ENCODE results near the gene SIRT1. TPM values are rescaled to one million over a fixed set of nuclear protein-coding genes. Genes with fewer than 3 reads are reported as not detected.

Gene SIRT1
- total RNA-seq, 1 donor from 2014 or later = 23.4 TPM

- no peak for DNase-seq
- H3K9me3 ChIP-seq = no peaks in the 10 kb centered on the region
- no peaks in the 10 kb centered on the region for H3K27me3 ChIP-seq
- ATAC-seq = no peak
- no peaks in the 10 kb centered on the region for H3K4me1 ChIP-seq
- H3K27ac ChIP-seq = no peak overlapping the region
- intact Hi-C loops (cut with DNase I) = no loop called here
- no peaks in the 10 kb centered on the region for H3K36me3 ChIP-seq
- no peak overlapping the region for H3K4me3 ChIP-seq
- TF ChIP-seq CTCF (IDR thresholded peaks at IDR 0.05) = no peak
Measured at GRCh38 chr10:67839951-67840350, 44.5 kb upstream of the SIRT1 start.

- ATAC-seq = no peak
Measured at GRCh38 chr10:67841737-67842136, 42.7 kb upstream of the SIRT1 start.

GRCh38 chr10:67843284-67843683 is 41.2 kb upstream of the SIRT1 start:
- DNase-seq (no peak), ATAC-seq (no peak)
- H3K4me1 ChIP-seq = no peaks in the 10 kb centered on the region
- no peaks in the 10 kb centered on the region for H3K36me3 ChIP-seq
- H3K27me3 ChIP-seq = no peaks in the 10 kb centered on the region
- intact Hi-C loops (cut with DNase I) = no loop called here
- no peaks in the 10 kb centered on the region for H3K9me3 ChIP-seq
- no peak overlapping the region for H3K27ac ChIP-seq
- H3K4me3 ChIP-seq = no peak overlapping the region
- no peak for TF ChIP-seq CTCF (IDR thresholded peaks at IDR 0.05)

More at GRCh38 chr10:67841737-67842136, 42.7 kb upstream of the SIRT1 start:
- Histone ChIP-seq H3K27ac (no peak overlapping the region), H3K36me3 (no peaks in the 10 kb centered on the region), H3K27me3 (no peaks in the 10 kb centered on the region), H3K4me3 (no peak overlapping the region), H3K4me1 (no peaks in the 10 kb centered on the region), H3K9me3 (no peaks in the 10 kb centered on the region)
- TF ChIP-seq CTCF (IDR thresholded peaks at IDR 0.05) = no peak
- DNase-seq = no peak
- intact Hi-C loops (cut with DNase I) = no loop called here

- TF ChIP-seq CTCF (IDR thresholded peaks at IDR 0.05) = no peak
- peaks cover 6% of the 10 kb centered on the region for H3K4me1 ChIP-seq
- peak overlapping the region; percentile 54 for H3K4me3 ChIP-seq
- H3K27ac ChIP-seq = peak overlapping the region; percentile 82
- no peaks in the 10 kb centered on the region for H3K36me3 ChIP-seq
- peak; percentile 100 for ATAC-seq
- H3K9me3 ChIP-seq = no peaks in the 10 kb centered on the region
- intact Hi-C loops (cut with DNase I) = no loop called here
- H3K27me3 ChIP-seq = no peaks in the 10 kb centered on the region
- DNase-seq = peak; percentile 97
Measured at GRCh38 chr10:67849331-67850011, 35.0 kb upstream of the SIRT1 start.

- no peak for TF ChIP-seq CTCF (IDR thresholded peaks at IDR 0.05)
- H3K27me3 ChIP-seq = no peaks in the 10 kb centered on the region
- no peaks in the 10 kb centered on the region for H3K9me3 ChIP-seq
- no peak overlapping the region for H3K4me3 ChIP-seq
- peaks cover 6% of the 10 kb centered on the region for H3K4me1 ChIP-seq
- ATAC-seq (no peak), DNase-seq (no peak)
- H3K36me3 ChIP-seq = no peaks in the 10 kb centered on the region
- intact Hi-C loops (cut with DNase I) = no loop called here
- H3K27ac ChIP-seq = no peak overlapping the region
Measured at GRCh38 chr10:67851186-67851585, 33.3 kb upstream of the SIRT1 start.

- H3K27me3 ChIP-seq = no peaks in the 10 kb centered on the region
- no peak for TF ChIP-seq CTCF (IDR thresholded peaks at IDR 0.05)
- no peak overlapping the region for H3K27ac ChIP-seq
- no peak overlapping the region for H3K4me3 ChIP-seq
- intact Hi-C loops (cut with DNase I) = no loop called here
- no peaks in the 10 kb centered on the region for H3K9me3 ChIP-seq
- ATAC-seq = no peak
- peaks cover 6% of the 10 kb centered on the region for H3K4me1 ChIP-seq
- H3K36me3 ChIP-seq = no peaks in the 10 kb centered on the region
- DNase-seq = no peak
Measured at GRCh38 chr10:67852761-67853160, 31.7 kb upstream of the SIRT1 start.

All from upper lobe of right lung (tissue), 1 donor.